ENCODE data around the gene MARK3. TPM values are rescaled to one million over a fixed set of nuclear protein-coding genes. Genes with fewer than 3 reads are reported as not detected.

The MARK3 gene
- total RNA-seq, 4 donors from 2014 or later = 47.3 to 68.2 (median 58.8) TPM

- TF ChIP-seq POLR2A (IDR thresholded peaks at IDR 0.05) (no peak), CTCF (IDR thresholded peaks at IDR 0.05) (no peak)
- intact Hi-C loops (cut with DNase I; ENCODE audit: low total_unique reads) = no loop called here
- 61 to 62% methylated on average over 10 of the region's 10 CpGs for WGBS, 2 donors
- no peak overlapping the region for H3K4me3 ChIP-seq (ENCODE audit: low read depth, poor library complexity, severe bottlenecking)
- DNase-seq (ENCODE audit: low spot score in 2 of 2) = no peak
Measured at GRCh38 chr14:103401223-103402214, 16.3 kb downstream of the MARK3 start.

GRCh38 chr14:103402695-103403094 is 17.5 kb downstream of the MARK3 start:
- no peak for TF ChIP-seq CTCF (IDR thresholded peaks at IDR 0.05)
- no peak for TF ChIP-seq POLR2A (IDR thresholded peaks at IDR 0.05)

GRCh38 chr14:103404032-103404918 is 19.1 kb downstream of the MARK3 start:
- intact Hi-C loops (cut with DNase I; ENCODE audit: low total_unique reads) = no loop called here
- H3K4me3 ChIP-seq (ENCODE audit: low read depth, poor library complexity, severe bottlenecking) = no peak overlapping the region
- WGBS, 2 donors = 77 to 78% methylated on average over 9 of the region's 9 CpGs
- no peak for DNase-seq (ENCODE audit: low spot score in 2 of 2)
- TF ChIP-seq POLR2A (IDR thresholded peaks at IDR 0.05) (no peak), CTCF (IDR thresholded peaks at IDR 0.05) (no peak)

More at GRCh38 chr14:103402695-103403094, 17.5 kb downstream of the MARK3 start:
- WGBS, 2 donors = 90 to 92% methylated on average over 2 of the region's 2 CpGs
- DNase-seq (ENCODE audit: low spot score in 2 of 2) = no peak
- intact Hi-C loops (cut with DNase I; ENCODE audit: low total_unique reads) = no loop called here
- H3K4me3 ChIP-seq (ENCODE audit: low read depth, poor library complexity, severe bottlenecking) = no peak overlapping the region

GRCh38 chr14:103404920-103405319 is 19.7 kb downstream of the MARK3 start:
- TF ChIP-seq POLR2A (IDR thresholded peaks at IDR 0.05) (no peak), CTCF (IDR thresholded peaks at IDR 0.05) (no peak)
- DNase-seq (ENCODE audit: low spot score in 2 of 2) = no peak
- no peak overlapping the region for H3K4me3 ChIP-seq (ENCODE audit: low read depth, poor library complexity, severe bottlenecking)
- WGBS, 2 donors = 73 to 84% methylated on average over 7 of the region's 7 CpGs
- intact Hi-C loops (cut with DNase I; ENCODE audit: low total_unique reads) = no loop called here

- intact Hi-C loops (cut with DNase I; ENCODE audit: low total_unique reads) = no loop called here
- no peak overlapping the region for H3K4me3 ChIP-seq (ENCODE audit: low read depth, poor library complexity, severe bottlenecking)
- DNase-seq (ENCODE audit: low spot score in 2 of 2) = no peak
- WGBS, 2 donors = 74 to 76% methylated on average over 7 of the region's 7 CpGs
- TF ChIP-seq POLR2A (IDR thresholded peaks at IDR 0.05) = no peak
- no peak for TF ChIP-seq CTCF (IDR thresholded peaks at IDR 0.05)
Measured at GRCh38 chr14:103408491-103409155, 23.4 kb downstream of the MARK3 start.

All from lower leg skin (tissue), 4 donors.